ENCODE results near the gene UVRAG. TPM values are rescaled to one million over a fixed set of nuclear protein-coding genes. Genes with fewer than 3 reads are reported as not detected.

Gene UVRAG
- total RNA-seq, 1 donor from 2014 or later = 17.8 TPM

DNA sequence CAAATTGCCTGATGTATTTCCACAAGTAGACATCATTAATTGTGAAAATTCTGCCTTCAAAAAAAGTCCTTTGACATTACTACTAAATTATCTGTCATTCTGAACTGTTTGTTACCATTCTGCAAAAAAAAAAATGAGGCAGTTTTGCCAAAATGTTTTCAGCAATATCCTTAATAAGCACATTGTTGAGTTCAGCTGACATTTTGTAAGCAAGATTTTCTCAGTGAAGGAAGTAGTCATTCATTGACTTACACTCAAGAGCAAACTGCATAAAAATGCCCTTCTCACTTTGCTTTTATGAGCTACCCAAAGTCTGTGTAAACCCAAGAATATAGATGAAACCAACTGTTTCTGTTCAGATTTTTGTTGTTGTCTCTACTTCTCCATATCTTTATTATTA is 125.9 kb downstream of the UVRAG start:
- DNase-seq = no peak
- Mint-ChIP-seq H3K4me1 (ENCODE audit: low read depth, unreplicated experiment) (peaks cover 17% of the 10 kb centered on the region), H3K9me3 (ENCODE audit: unreplicated experiment) (no peaks in the 10 kb centered on the region), H3K36me3 (ENCODE audit: unreplicated experiment) (no peaks in the 10 kb centered on the region), H3K27ac (ENCODE audit: unreplicated experiment) (no peak overlapping the region), H3K4me3 (ENCODE audit: unreplicated experiment) (no peak overlapping the region), H3K27me3 (ENCODE audit: unreplicated experiment) (no peaks in the 10 kb centered on the region)
- TF ChIP-seq, protein P1, sequence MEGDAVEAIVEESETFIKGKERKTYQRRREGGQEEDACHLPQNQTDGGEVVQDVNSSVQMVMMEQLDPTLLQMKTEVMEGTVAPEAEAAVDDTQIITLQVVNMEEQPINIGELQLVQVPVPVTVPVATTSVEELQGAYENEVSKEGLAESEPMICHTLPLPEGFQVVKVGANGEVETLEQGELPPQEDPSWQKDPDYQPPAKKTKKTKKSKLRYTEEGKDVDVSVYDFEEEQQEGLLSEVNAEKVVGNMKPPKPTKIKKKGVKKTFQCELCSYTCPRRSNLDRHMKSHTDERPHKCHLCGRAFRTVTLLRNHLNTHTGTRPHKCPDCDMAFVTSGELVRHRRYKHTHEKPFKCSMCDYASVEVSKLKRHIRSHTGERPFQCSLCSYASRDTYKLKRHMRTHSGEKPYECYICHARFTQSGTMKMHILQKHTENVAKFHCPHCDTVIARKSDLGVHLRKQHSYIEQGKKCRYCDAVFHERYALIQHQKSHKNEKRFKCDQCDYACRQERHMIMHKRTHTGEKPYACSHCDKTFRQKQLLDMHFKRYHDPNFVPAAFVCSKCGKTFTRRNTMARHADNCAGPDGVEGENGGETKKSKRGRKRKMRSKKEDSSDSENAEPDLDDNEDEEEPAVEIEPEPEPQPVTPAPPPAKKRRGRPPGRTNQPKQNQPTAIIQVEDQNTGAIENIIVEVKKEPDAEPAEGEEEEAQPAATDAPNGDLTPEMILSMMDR (IDR thresholded peaks at IDR 0.05; ENCODE audit: partially characterized antibody, unreplicated experiment) = no peak

DNA sequence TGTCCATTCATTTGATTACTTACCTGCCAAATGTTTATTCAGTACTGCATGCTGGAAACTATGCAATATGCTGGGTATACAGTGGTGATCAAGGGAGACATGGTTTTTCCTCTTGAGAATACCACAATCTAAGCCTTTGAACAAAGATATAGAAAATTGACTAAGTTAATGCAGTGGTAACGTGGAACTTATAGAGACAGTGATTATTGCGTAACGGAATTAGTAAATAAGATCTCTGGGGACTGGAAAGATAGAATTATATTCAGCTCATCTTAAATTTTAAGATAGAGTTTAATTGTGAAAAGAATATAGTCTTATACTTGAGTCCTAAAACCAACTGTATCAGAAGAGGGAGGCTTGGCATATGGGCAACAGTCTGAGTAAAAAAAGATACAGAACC is 129.5 kb downstream of the UVRAG start:
- H3K36me3 Mint-ChIP-seq (ENCODE audit: unreplicated experiment) = no peaks in the 10 kb centered on the region
- TF ChIP-seq, protein P1 (IDR thresholded peaks at IDR 0.05; ENCODE audit: partially characterized antibody, unreplicated experiment) = no peak
- peaks cover 27% of the 10 kb centered on the region for H3K4me1 Mint-ChIP-seq (ENCODE audit: low read depth, unreplicated experiment)
- H3K9me3 Mint-ChIP-seq (ENCODE audit: unreplicated experiment) = no peaks in the 10 kb centered on the region
- H3K4me3 Mint-ChIP-seq (ENCODE audit: unreplicated experiment) = no peak overlapping the region
- no peak for DNase-seq
- no peak overlapping the region for H3K27ac Mint-ChIP-seq (ENCODE audit: unreplicated experiment)
- no peaks in the 10 kb centered on the region for H3K27me3 Mint-ChIP-seq (ENCODE audit: unreplicated experiment)

DNA sequence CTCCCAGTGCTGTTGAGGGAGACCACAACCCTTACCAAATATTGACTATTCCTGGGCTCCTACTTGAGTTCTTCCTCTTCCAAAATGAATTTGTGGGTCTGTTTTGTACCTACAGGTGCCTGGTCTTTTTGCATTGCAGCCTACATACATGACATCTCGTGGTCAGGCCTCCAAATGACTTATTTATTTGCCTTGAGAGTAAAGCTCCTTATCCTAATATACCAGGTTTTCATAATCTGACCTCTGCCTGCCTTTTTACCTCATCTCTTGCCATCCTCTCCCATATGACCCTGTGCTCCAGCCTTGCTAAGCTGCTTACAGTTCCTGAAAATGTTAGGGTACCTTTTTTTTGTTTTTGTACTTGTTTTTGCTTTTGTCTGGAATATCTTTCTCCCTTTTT is 130.4 kb downstream of the UVRAG start:
- DNase-seq = no peak
- Mint-ChIP-seq H3K4me3 (ENCODE audit: unreplicated experiment) (no peak overlapping the region), H3K36me3 (ENCODE audit: unreplicated experiment) (no peaks in the 10 kb centered on the region), H3K4me1 (ENCODE audit: low read depth, unreplicated experiment) (peaks cover 27% of the 10 kb centered on the region), H3K27me3 (ENCODE audit: unreplicated experiment) (no peaks in the 10 kb centered on the region), H3K9me3 (ENCODE audit: unreplicated experiment) (no peaks in the 10 kb centered on the region), H3K27ac (ENCODE audit: unreplicated experiment) (no peak overlapping the region)
- TF ChIP-seq, protein P1 (IDR thresholded peaks at IDR 0.05; ENCODE audit: partially characterized antibody, unreplicated experiment) = no peak

DNA sequence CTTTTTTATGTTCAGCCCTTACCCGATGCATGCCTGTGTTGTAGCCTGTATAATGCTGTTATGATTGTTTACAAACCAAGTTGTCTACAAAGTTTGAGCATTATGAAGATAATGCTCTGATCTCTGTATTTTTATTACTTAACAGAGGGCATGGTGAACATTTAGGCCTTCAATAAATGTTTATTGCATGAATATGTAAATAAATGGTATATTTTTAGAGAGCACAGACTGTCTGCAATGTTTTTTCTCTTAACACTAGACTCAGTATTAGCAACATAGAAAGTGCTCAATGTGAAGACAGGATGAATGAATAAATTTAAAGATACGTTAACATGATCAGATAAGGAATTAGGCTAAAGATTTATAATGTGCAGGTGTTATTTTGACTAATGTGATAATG is 130.9 kb downstream of the UVRAG start:
- TF ChIP-seq, protein P1 (IDR thresholded peaks at IDR 0.05; ENCODE audit: partially characterized antibody, unreplicated experiment) = no peak
- Mint-ChIP-seq H3K36me3 (ENCODE audit: unreplicated experiment) (no peaks in the 10 kb centered on the region), H3K9me3 (ENCODE audit: unreplicated experiment) (no peaks in the 10 kb centered on the region), H3K27ac (ENCODE audit: unreplicated experiment) (peak overlapping the region; percentile 9), H3K4me1 (ENCODE audit: low read depth, unreplicated experiment) (peaks cover 27% of the 10 kb centered on the region), H3K27me3 (ENCODE audit: unreplicated experiment) (no peaks in the 10 kb centered on the region), H3K4me3 (ENCODE audit: unreplicated experiment) (no peak overlapping the region)
- DNase-seq = no peak

DNA sequence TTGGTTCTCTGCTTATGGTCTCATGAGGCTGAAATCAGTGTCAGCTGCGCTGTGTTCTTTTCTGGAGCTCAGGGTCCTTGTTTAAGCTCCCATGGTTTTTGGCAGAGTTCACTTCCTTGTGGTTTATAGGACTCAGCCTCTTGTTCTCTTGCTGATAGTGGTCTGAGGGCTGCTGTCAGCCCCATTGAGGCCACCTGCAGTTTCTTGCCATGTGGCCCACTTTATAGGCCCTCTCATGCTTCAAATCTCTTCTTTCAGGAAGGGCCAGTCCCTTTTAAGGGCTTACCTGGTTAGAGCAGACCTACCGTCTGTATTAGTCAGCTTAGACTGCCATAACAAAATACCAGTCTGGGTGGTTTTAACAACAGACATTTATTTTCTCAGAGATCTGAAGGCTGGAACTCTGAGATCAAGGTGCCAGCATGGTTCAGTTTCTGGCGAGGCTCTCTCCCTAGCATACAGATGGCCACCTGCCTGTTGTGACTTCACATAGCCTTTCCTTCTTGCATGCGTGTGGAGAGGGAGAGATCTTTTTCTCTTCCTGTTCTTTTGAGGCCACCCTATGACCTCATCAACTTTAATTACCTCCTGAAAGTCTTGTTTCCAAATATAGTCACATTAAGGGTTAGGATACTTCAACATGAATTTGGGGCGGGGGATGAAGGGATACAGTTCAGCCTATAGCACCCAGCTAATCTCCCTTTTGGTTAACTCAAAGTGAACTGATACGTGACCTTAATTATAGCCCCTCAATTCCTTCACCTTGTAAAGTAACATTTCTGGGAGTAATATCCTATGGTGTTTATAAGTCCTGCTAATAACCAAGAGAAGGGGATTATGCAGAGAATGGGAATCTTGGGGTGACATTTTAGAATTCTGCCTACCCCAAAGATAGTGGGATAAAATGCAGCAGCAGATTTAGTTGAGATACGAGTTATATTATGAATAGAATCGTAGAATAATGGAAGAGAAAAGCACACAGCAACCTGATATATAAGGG is 131.8 kb downstream of the UVRAG start:
- H3K27ac Mint-ChIP-seq (ENCODE audit: unreplicated experiment) = no peak overlapping the region
- no peak overlapping the region for H3K4me3 Mint-ChIP-seq (ENCODE audit: unreplicated experiment)
- peaks cover 27% of the 10 kb centered on the region for H3K4me1 Mint-ChIP-seq (ENCODE audit: low read depth, unreplicated experiment)
- H3K9me3 Mint-ChIP-seq (ENCODE audit: unreplicated experiment) = no peaks in the 10 kb centered on the region
- TF ChIP-seq, protein P1 (IDR thresholded peaks at IDR 0.05; ENCODE audit: partially characterized antibody, unreplicated experiment) = no peak
- no peaks in the 10 kb centered on the region for H3K36me3 Mint-ChIP-seq (ENCODE audit: unreplicated experiment)
- no peak for DNase-seq
- H3K27me3 Mint-ChIP-seq (ENCODE audit: unreplicated experiment) = no peaks in the 10 kb centered on the region

All from glutamatergic neuron (in vitro differentiated cells).